ENCODE results near the gene RILP.
A peak's percentile ranks its signal among the peaks of the same experiment; 100 is the strongest.

Gene RILP

GRCh38 chr17:1621273-1621954, 28.3 kb downstream of the RILP start:
- DNase-seq (ENCODE audit: low spot score), result no peak
- no peak overlapping the region for H3K27ac ChIP-seq
- TF ChIP-seq CTCF (IDR thresholded peaks at IDR 0.05), result no peak
- no peak overlapping the region for H3K4me3 ChIP-seq

- H3K27ac ChIP-seq, result no peak overlapping the region
Observed at GRCh38 chr17:1620486-1620885, 29.2 kb downstream of the RILP start.

GRCh38 chr17:1617620-1618174, 32.0 kb downstream of the RILP start:
- DNase-seq (ENCODE audit: low spot score), result no peak
- Histone ChIP-seq H3K4me3 (no peak overlapping the region), H3K27ac (peak overlapping the region in 1 of 2 donors; percentile 33)
- TF ChIP-seq CTCF (IDR thresholded peaks at IDR 0.05), result no peak

More at GRCh38 chr17:1620486-1620885, 29.2 kb downstream of the RILP start:
- DNase-seq (ENCODE audit: low spot score), result no peak
- no peak for TF ChIP-seq CTCF (IDR thresholded peaks at IDR 0.05)
- no peak overlapping the region for H3K4me3 ChIP-seq

- no peak for DNase-seq (ENCODE audit: low spot score)
- no peak for TF ChIP-seq CTCF (IDR thresholded peaks at IDR 0.05)
- H3K27ac ChIP-seq, result no peak overlapping the region
- H3K4me3 ChIP-seq, result no peak overlapping the region
Observed at GRCh38 chr17:1616101-1616500, 33.6 kb downstream of the RILP start.

- Histone ChIP-seq H3K27ac (peak overlapping the region in 1 of 2 donors; percentile 70), H3K4me3 (no peak overlapping the region)
- DNase-seq (ENCODE audit: low spot score), result no peak
- TF ChIP-seq CTCF (IDR thresholded peaks at IDR 0.05), result no peak
Observed at GRCh38 chr17:1612400-1612799, 37.3 kb downstream of the RILP start.

- Histone ChIP-seq H3K27ac (peak overlapping the region in 1 of 2 donors; percentile 70), H3K4me3 (no peak overlapping the region)
- no peak for TF ChIP-seq CTCF (IDR thresholded peaks at IDR 0.05)
- no peak for DNase-seq (ENCODE audit: low spot score)
Observed at GRCh38 chr17:1611715-1612114, 38.0 kb downstream of the RILP start.

GRCh38 chr17:1608676-1609075, 41.0 kb downstream of the RILP start:
- no peak for TF ChIP-seq CTCF (IDR thresholded peaks at IDR 0.05)
- no peak for DNase-seq (ENCODE audit: low spot score)
- Histone ChIP-seq H3K4me3 (no peak overlapping the region), H3K27ac (peak overlapping the region in 1 of 2 donors; percentile 61)
